ENCODE measurements around the gene NGFR.

NGFR gene

GRCh38 chr17:49497148-49498028 lies 2.3 kb downstream of the NGFR start (continued):
- TF ChIP-seq ZNF704 (tag by site-specific recombination; IDR thresholded peaks at IDR 0.05) (no peak), ZEB2 (tag by site-specific recombination; IDR thresholded peaks at IDR 0.05) (peak; percentile 39), PBX3 (CRISPR knock-in tag; IDR thresholded peaks at IDR 0.05) (no peak; the same call in 1 of the 2 replicates), IKZF3 (tag by site-specific recombination; IDR thresholded peaks at IDR 0.05) (0 out of 2 replicates have a peak, but pooled peaks have one; percentile 5), ZSCAN18 (tag by site-specific recombination; IDR thresholded peaks at IDR 0.05) (no peak), ZNF837 (tag by site-specific recombination; IDR thresholded peaks at IDR 0.05) (no peak)

GRCh38 chr17:49498029-49498615 lies 3.0 kb downstream of the NGFR start:
- no peak overlapping the region for H3K4me3 ChIP-seq (ENCODE audit: low read depth, low read length)
- peaks cover 13% of the 10 kb centered on the region for H3K4me1 ChIP-seq (ENCODE audit: control insufficient read depth, insufficient read depth, low read length)
- ChIA-PET CTCF (interaction anchor here (0.6 to 4.5 kb wide), 11 partner anchors 10 to 114 kb away, joined by 3 to 59 read pairs (median 4); no protein-coding TSS in a partner anchor), POLR2A (interaction anchor here (0.6 to 4.5 kb wide), 3 partner anchors 9 to 84 kb away, joined by 3 to 32 read pairs (median 4); partner anchors contain the start of gene PHB1)
- no peak overlapping the region for H3K27ac ChIP-seq (ENCODE audit: extremely low read depth, low read depth, low read length)
- no peaks in the 10 kb centered on the region for H3K9me3 ChIP-seq (ENCODE audit: control insufficient read depth, insufficient read depth, low read depth, low read length)
- no peaks in the 10 kb centered on the region for H3K36me3 ChIP-seq (ENCODE audit: control insufficient read depth in 2 of 2, insufficient read depth in 1 of 2, low read length in 2 of 2)
- TF ChIP-seq ZFP37 (tag by site-specific recombination; IDR thresholded peaks at IDR 0.05) = no peak
- TF ChIP-seq GLI2 (tag by site-specific recombination; IDR thresholded peaks at IDR 0.05; ENCODE audit: borderline replicate concordance, low read depth) = no peak
- TF ChIP-seq ZNF239 (tag by site-specific recombination; IDR thresholded peaks at IDR 0.05) = no peak
- peak; percentile 88 for TF ChIP-seq WT1 (tag by site-specific recombination; IDR thresholded peaks at IDR 0.05)
- TF ChIP-seq ZNF24 (tag by site-specific recombination; IDR thresholded peaks at IDR 0.05) = no peak
- TF ChIP-seq BCL6B (tag by site-specific recombination; IDR thresholded peaks at IDR 0.05) = no peak
- no peak for TF ChIP-seq ZNF19 (tag by site-specific recombination; IDR thresholded peaks at IDR 0.05; ENCODE audit: low read depth)
- TF ChIP-seq ZNF48 (tag by site-specific recombination; IDR thresholded peaks at IDR 0.05) = no peak
- TF ChIP-seq ZNF777 (tag by site-specific recombination; IDR thresholded peaks at IDR 0.05; ENCODE audit: borderline replicate concordance) = no peak
- no peak for TF ChIP-seq PRDM1 (tag by site-specific recombination; IDR thresholded peaks at IDR 0.05)
- TF ChIP-seq ZNF311 (tag by site-specific recombination; IDR thresholded peaks at IDR 0.05; ENCODE audit: borderline replicate concordance) = no peak
- no peak for TF ChIP-seq KLF9 (tag by site-specific recombination; IDR thresholded peaks at IDR 0.05; ENCODE audit: low read depth)
- TF ChIP-seq SCRT1 (tag by site-specific recombination; IDR thresholded peaks at IDR 0.05; ENCODE audit: borderline replicate concordance) = no peak
- peak; percentile 63; the same call in 1 of the 2 replicates for TF ChIP-seq ZBTB48 (tag by site-specific recombination; IDR thresholded peaks at IDR 0.05)
- no peak for TF ChIP-seq ZNF830 (tag by site-specific recombination; IDR thresholded peaks at IDR 0.05; ENCODE audit: low read depth)
- TF ChIP-seq ZNF404 (tag by site-specific recombination; IDR thresholded peaks at IDR 0.05) = no peak
- TF ChIP-seq BCL11B (tag by site-specific recombination; IDR thresholded peaks at IDR 0.05; ENCODE audit: low read depth) = no peak
- no peak for TF ChIP-seq ZNF416 (tag by site-specific recombination; IDR thresholded peaks at IDR 0.05)
- no peak for TF ChIP-seq ZNF558 (tag by site-specific recombination; IDR thresholded peaks at IDR 0.05)
- TF ChIP-seq ZNF121 (tag by site-specific recombination; IDR thresholded peaks at IDR 0.05) = no peak
- TF ChIP-seq ZNF561 (tag by site-specific recombination; IDR thresholded peaks at IDR 0.05; ENCODE audit: borderline replicate concordance) = 0 out of 2 replicates have a peak, but pooled peaks have one; percentile 5
- 0 out of 2 replicates have a peak, but pooled peaks have one; percentile 24 for TF ChIP-seq GLIS2 (tag by site-specific recombination; IDR thresholded peaks at IDR 0.05)
- TF ChIP-seq ZNF157 (tag by site-specific recombination; IDR thresholded peaks at IDR 0.05) = no peak

All from HEK293 (cell line).